T-cell (primary cell): ENCODE measurements around the gene ABCB10. TPM values are rescaled to one million over a fixed set of nuclear protein-coding genes. Genes with fewer than 3 reads are reported as not detected.

ENCODE experiments used
- ATAC-seq, 4 experiments: fragments of 200-7000 bp in 3 of 4; fragments of 150-1000 bp in 1 of 4; cut with Tn5 transposase; replicated peaks in 1 of 4; 1 replicate in 3 of 4; 2 replicates in 1 of 4; pipeline ENCODE4 v1.10.0; 2021; ENCODE audit warnings: moderate library complexity in 3 of 4, mild to moderate bottlenecking in 2 of 4, moderate number of reproducible peaks in 1 of 4
- CTCF ChIA-PET, 2 donors: fragments of 300-600 bp; sonication (Branson Sonifier 250); formaldehyde crosslinking; loops; one replicate each; lab custom pipeline; 2022; ENCODE audit warnings: antibody characterized with exemption in 2 of 2; lab: Charles Lee
- POLR2A ChIA-PET, 2 donors: fragments of 300-600 bp; sonication (Branson Sonifier 250); formaldehyde crosslinking; loops; one replicate each; lab custom pipeline; 2022; ENCODE audit warnings: antibody characterized with exemption in 2 of 2; lab: Charles Lee
- DNase-seq, 35 experiments: peaks; one replicate each; pipeline versions ENCODE4 v3.0.0 to v3.0.0-alpha.2; 2013 to 2023
- H3K27ac ChIP-seq: one replicate; pipeline ENCODE4 v1.5.1; 2013; ENCODE audit warnings: low read length
- H3K27me3 ChIP-seq, 2 experiments: replicated peaks in 1 of 2; 1 replicate in 1 of 2; 2 replicates in 1 of 2; pipeline versions ENCODE4 v1.6.1 to v1.7.0; 2013; ENCODE audit warnings: low read length in 1 of 2, mixed read lengths in 1 of 2; ENCODE audit not compliant: control insufficient read depth in 2 of 2, insufficient read depth in 2 of 2; ENCODE audit errors: extremely low read depth in 1 of 2
- H3K36me3 ChIP-seq, 2 donors: 1 replicate in 1 of 2; 2 replicates in 1 of 2; pipeline versions ENCODE4 v1.6.1 to v1.7.0; 2013; ENCODE audit warnings: low read length in 1 of 2; ENCODE audit not compliant: control insufficient read depth in 2 of 2, insufficient read depth in 1 of 2; ENCODE audit errors: extremely low read depth in 1 of 2
- H3K4me1 ChIP-seq, 2 experiments: 1 replicate in 1 of 2; 2 replicates in 1 of 2; pipeline versions ENCODE4 v1.6.1 to v1.7.0; 2013; ENCODE audit warnings: low read length in 2 of 2, mixed read lengths in 1 of 2; ENCODE audit not compliant: insufficient read depth in 2 of 2, control insufficient read depth in 1 of 2; ENCODE audit errors: extremely low read depth in 1 of 2
- H3K4me3 ChIP-seq, 2 donors: 1 replicate in 1 of 2; 2 replicates in 1 of 2; pipeline versions ENCODE4 v1.5.1 to v1.7.0; 2013; ENCODE audit warnings: mild to moderate bottlenecking in 2 of 2, low read length in 1 of 2, moderate library complexity in 1 of 2; ENCODE audit not compliant: control insufficient read depth in 1 of 2; ENCODE audit errors: extremely low read depth in 1 of 2
- H3K9me3 ChIP-seq: 2 replicates; pipeline ENCODE4 v1.7.0; 2013
- H3K27ac Mint-ChIP-seq, 2 donors: one replicate each; pipeline ENCODE4 v1.8.0; 2020 to 2021; ENCODE audit warnings: mild to moderate bottlenecking in 2 of 2, mixed read lengths in 2 of 2
- H3K27me3 Mint-ChIP-seq, 2 donors: one replicate each; pipeline ENCODE4 v1.8.0; 2021 to 2022; ENCODE audit warnings: mixed read lengths in 2 of 2
- H3K36me3 Mint-ChIP-seq: one replicate; pipeline ENCODE4 v1.8.0; 2021; ENCODE audit warnings: mixed read lengths
- H3K4me1 Mint-ChIP-seq, 3 donors: one replicate each; pipeline ENCODE4 v1.8.0; 2020 to 2022; ENCODE audit warnings: mixed read lengths in 3 of 3, mild to moderate bottlenecking in 1 of 3
- H3K4me3 Mint-ChIP-seq, 3 donors: one replicate each; pipeline ENCODE4 v1.8.0; 2020 to 2022; ENCODE audit warnings: mild to moderate bottlenecking in 3 of 3, mixed read lengths in 3 of 3, moderate library complexity in 3 of 3
- H3K9me3 Mint-ChIP-seq, 3 donors: one replicate each; pipeline ENCODE4 v1.8.0; 2020 to 2022; ENCODE audit warnings: mixed read lengths in 3 of 3
- WGBS: methylation state at CpG from one replicate; pipeline ENCODE4 v1.1.5; 2013; ENCODE audit warnings: missing lambda C conversion rate; ENCODE audit not compliant: insufficient coverage; 5-methylcytosine and 5-hydroxymethylcytosine counted together
- total RNA-seq, 35 experiments: library from RNA in 6 of 35; stranded (reverse) in 6 of 35; fragments of 120-200 nt in 1 of 35; gene quantifications; one replicate each; pipeline versions ENCODE4 v1.2.1 to v1.2.4 and lab custom pipeline; 2013 to 2026

ABCB10 gene
- total RNA-seq, 5 donors from 2014 or later (not counting 1 experiment from before 2014, with no cell fraction given), result 15.8 to 18.9 (median 18.2) TPM

- POLR2A ChIA-PET, result interaction anchor here in 1 of 2 donors (0.6 kb wide), 1 partner anchor 37 kb away, joined by 5 read pairs; no protein-coding TSS in a partner anchor
- WGBS, result 100% methylated on average over 1 of the region's 6 CpGs
- H3K36me3 ChIP-seq, result peaks cover 3 to 59% of the 10 kb centered on the region in 2 donors
Measured at GRCh38 chr1:229539863-229540506, 18.5 kb downstream of the ABCB10 start.

GRCh38 chr1:229538945-229539344 lies 19.6 kb downstream of the ABCB10 start:
- ChIA-PET POLR2A (no interaction called here), CTCF (no interaction called here)
- H3K9me3 ChIP-seq, result no peaks in the 10 kb centered on the region
- DNase-seq (no peak), ATAC-seq (no peak)
- peaks cover 3 to 56% of the 10 kb centered on the region in 2 donors for H3K36me3 ChIP-seq
- H3K4me1 ChIP-seq, result peaks cover 0 to 5% of the 10 kb centered on the region in 2 experiments
- Mint-ChIP-seq H3K36me3 (peaks cover 66% of the 10 kb centered on the region), H3K27me3 (no peaks in the 10 kb centered on the region), H3K27ac (no peak overlapping the region), H3K4me3 (no peak overlapping the region), H3K9me3 (no peaks in the 10 kb centered on the region), H3K4me1 (peaks cover 15 to 17% (median 16%) of the 10 kb centered on the region in 3 donors)
- H3K27me3 ChIP-seq, result no peaks in the 10 kb centered on the region
- no peak overlapping the region for H3K4me3 ChIP-seq
- no peak overlapping the region for H3K27ac ChIP-seq
- 93% methylated on average over 2 of the region's 5 CpGs for WGBS

More at GRCh38 chr1:229539863-229540506, 18.5 kb downstream of the ABCB10 start:
- H3K4me3 Mint-ChIP-seq, result no peak overlapping the region
- no peaks in the 10 kb centered on the region for H3K9me3 Mint-ChIP-seq
- no peak overlapping the region for H3K27ac ChIP-seq
- H3K9me3 ChIP-seq, result no peaks in the 10 kb centered on the region
- peaks cover 71% of the 10 kb centered on the region for H3K36me3 Mint-ChIP-seq
- no peak overlapping the region for H3K27ac Mint-ChIP-seq
- H3K4me1 ChIP-seq, result peaks cover 0 to 5% of the 10 kb centered on the region in 2 experiments
- H3K27me3 Mint-ChIP-seq, result no peaks in the 10 kb centered on the region
- H3K4me3 ChIP-seq, result no peak overlapping the region
- no peaks in the 10 kb centered on the region for H3K27me3 ChIP-seq
- no peak for ATAC-seq
- CTCF ChIA-PET, result no interaction called here
- no peak for DNase-seq
- peaks cover 15 to 16% (median 16%) of the 10 kb centered on the region in 3 donors for H3K4me1 Mint-ChIP-seq

DNA sequence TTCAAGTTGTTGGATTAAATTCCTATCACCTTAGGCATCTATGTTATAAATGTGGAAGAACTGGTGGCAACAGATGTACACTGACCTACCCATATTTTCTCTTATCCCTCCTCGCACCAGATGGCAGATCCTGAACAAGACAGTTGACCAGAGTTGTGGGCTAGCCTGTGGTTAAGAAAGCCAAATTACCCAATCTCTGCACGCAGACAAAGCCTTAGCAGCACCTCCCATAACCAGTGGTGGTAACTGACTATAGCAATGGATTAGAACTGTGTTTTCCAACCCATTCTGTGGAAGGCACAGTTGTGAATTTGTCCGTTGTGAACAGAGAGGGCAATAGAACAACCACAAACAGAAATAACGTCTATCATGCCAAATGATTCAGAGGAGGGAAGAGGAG lies 20.6 kb downstream of the ABCB10 start:
- WGBS, result 80% methylated on average over 1 of the region's 4 CpGs
- POLR2A ChIA-PET, result no interaction called here
- no peak for DNase-seq
- Histone ChIP-seq H3K36me3 (peaks cover 3 to 49% of the 10 kb centered on the region in 2 donors), H3K27me3 (no peaks in the 10 kb centered on the region), H3K27ac (no peak overlapping the region), H3K4me1 (peaks cover 0 to 5% of the 10 kb centered on the region in 2 experiments), H3K4me3 (no peak overlapping the region), H3K9me3 (no peaks in the 10 kb centered on the region)
- Mint-ChIP-seq H3K27me3 (no peaks in the 10 kb centered on the region), H3K4me3 (no peak overlapping the region), H3K36me3 (peaks cover 64% of the 10 kb centered on the region), H3K27ac (no peak overlapping the region), H3K9me3 (no peaks in the 10 kb centered on the region), H3K4me1 (peaks cover 8 to 15% (median 8%) of the 10 kb centered on the region in 3 donors)
- CTCF ChIA-PET, result no interaction called here
- ATAC-seq, result no peak

- H3K27ac Mint-ChIP-seq, result peak overlapping the region in 1 of 2 donors; percentile 12
- H3K36me3 Mint-ChIP-seq, result peaks cover 62% of the 10 kb centered on the region
- DNase-seq, result no peak
- ChIA-PET CTCF (no interaction called here), POLR2A (no interaction called here)
- peaks cover 3 to 49% of the 10 kb centered on the region in 2 donors for H3K36me3 ChIP-seq
- H3K27ac ChIP-seq, result no peak overlapping the region
- no peak for ATAC-seq
- no peak overlapping the region for H3K4me3 ChIP-seq
- no peaks in the 10 kb centered on the region for H3K9me3 Mint-ChIP-seq
- peaks cover 0 to under 1% of the 10 kb centered on the region in 2 experiments for H3K4me1 ChIP-seq
- no peaks in the 10 kb centered on the region for H3K27me3 Mint-ChIP-seq
- H3K27me3 ChIP-seq, result no peaks in the 10 kb centered on the region
- H3K9me3 ChIP-seq, result no peaks in the 10 kb centered on the region
- H3K4me1 Mint-ChIP-seq, result peaks cover under 1 to 6% (median 1%) of the 10 kb centered on the region in 3 donors
- no peak overlapping the region for H3K4me3 Mint-ChIP-seq
Measured at GRCh38 chr1:229536982-229537381, 21.5 kb downstream of the ABCB10 start.

DNA sequence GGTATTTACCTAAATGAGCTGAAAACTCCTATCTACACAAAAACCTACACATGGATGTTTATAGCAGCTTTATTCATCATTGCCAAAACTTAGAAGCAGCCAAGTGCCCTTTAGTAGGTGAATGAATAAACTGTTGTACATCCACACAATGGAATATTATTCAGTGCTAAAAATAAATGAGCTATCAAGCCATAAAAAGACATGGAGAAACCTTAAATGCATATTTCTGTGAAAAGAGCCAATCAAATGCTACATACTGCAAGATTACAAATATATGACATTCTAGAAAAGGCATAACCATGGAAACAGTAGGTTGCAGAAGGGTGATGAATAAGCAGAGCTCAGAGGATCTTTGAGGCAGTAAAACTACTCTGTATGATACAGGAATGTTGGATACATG lies 23.3 kb downstream of the ABCB10 start:
- Mint-ChIP-seq H3K27ac (no peak overlapping the region), H3K4me1 (peaks cover 0 to 5% (median 0%) of the 10 kb centered on the region in 3 donors), H3K4me3 (no peak overlapping the region), H3K9me3 (no peaks in the 10 kb centered on the region), H3K36me3 (peaks cover 60% of the 10 kb centered on the region), H3K27me3 (no peaks in the 10 kb centered on the region)
- H3K27me3 ChIP-seq, result no peaks in the 10 kb centered on the region
- peaks cover 3 to 55% of the 10 kb centered on the region in 2 donors for H3K36me3 ChIP-seq
- no peaks in the 10 kb centered on the region for H3K9me3 ChIP-seq
- H3K4me1 ChIP-seq, result no peaks in the 10 kb centered on the region
- no peak overlapping the region for H3K27ac ChIP-seq
- no peak for DNase-seq
- no peak for ATAC-seq
- H3K4me3 ChIP-seq, result no peak overlapping the region
- POLR2A ChIA-PET, result interaction anchor here (0.6 to 0.9 kb wide), 2 partner anchors 8 to 16 kb away, joined by 5 to 9 read pairs; no protein-coding TSS in a partner anchor
- CTCF ChIA-PET, result interaction anchor here (0.7 to 0.9 kb wide), 3 partner anchors 21 to 775 kb away, joined by 4 to 5 read pairs (median 5); no protein-coding TSS in a partner anchor

DNA sequence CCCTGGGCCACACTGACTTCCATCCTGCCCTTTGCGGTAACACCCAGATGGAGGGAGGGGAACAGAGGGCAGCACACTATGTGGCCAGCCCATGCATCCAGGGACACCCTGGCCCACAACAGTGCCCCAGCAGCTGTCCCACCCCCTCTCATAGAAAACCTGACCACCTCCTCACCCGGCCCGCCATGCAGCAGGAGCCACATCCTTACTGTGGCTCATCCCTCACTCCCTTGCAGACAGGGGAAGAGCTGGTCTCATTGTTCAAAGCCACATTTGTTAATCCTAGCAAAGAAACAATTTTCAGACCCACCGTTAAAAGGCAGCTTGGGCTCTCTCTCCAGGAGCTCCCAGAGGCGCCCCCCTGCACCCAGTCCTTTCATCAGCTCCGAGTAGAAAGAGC lies 27.2 kb downstream of the ABCB10 start:
- Mint-ChIP-seq H3K27ac (no peak overlapping the region), H3K9me3 (no peaks in the 10 kb centered on the region)
- H3K4me3 ChIP-seq, result no peak overlapping the region

More for the DNA sequence above, 27.2 kb downstream of the ABCB10 start:
- Histone ChIP-seq H3K9me3 (no peaks in the 10 kb centered on the region), H3K27ac (no peak overlapping the region), H3K4me1 (no peaks in the 10 kb centered on the region), H3K27me3 (no peaks in the 10 kb centered on the region), H3K36me3 (peaks cover 5 to 56% of the 10 kb centered on the region in 2 donors)
- Mint-ChIP-seq H3K27me3 (no peaks in the 10 kb centered on the region), H3K36me3 (peaks cover 53% of the 10 kb centered on the region), H3K4me3 (no peak overlapping the region), H3K4me1 (peaks cover 0 to 5% (median 0%) of the 10 kb centered on the region in 3 donors)
- CTCF ChIA-PET, result interaction anchor here in 1 of 2 donors (0.8 kb wide), 1 partner anchor 90 kb away, joined by 3 read pairs; no protein-coding TSS in a partner anchor
- DNase-seq, result no peak
- WGBS, result 100% methylated on average over 1 of the region's 6 CpGs
- POLR2A ChIA-PET, result interaction anchor here in 1 of 2 donors (0.6 kb wide), 1 partner anchor 744 kb away, joined by 3 read pairs; no protein-coding TSS in a partner anchor
- ATAC-seq, result no peak
